HG03571 (cell line): ENCODE data around the gene TSPAN18.

Experiments used
- ATAC-seq: cut with Tn5 transposase; IDR thresholded peaks from one replicate; pipeline ENCODE4 v1.9.1; 2021; ENCODE audit not compliant: unreplicated experiment

The TSPAN18 gene

GRCh38 chr11:44817207-44817949 is 90.6 kb downstream of the TSPAN18 start:
- ATAC-seq: no peak

GRCh38 chr11:44818110-44818509 is 91.3 kb downstream of the TSPAN18 start:
- ATAC-seq: no peak

- ATAC-seq: no peak
These were observed 92.6 kb downstream of the TSPAN18 start for GRCh38 chr11:44819346-44819745.

GRCh38 chr11:44822369-44822768 is 95.6 kb downstream of the TSPAN18 start:
- ATAC-seq: no peak

- ATAC-seq: no peak
These were observed 96.2 kb downstream of the TSPAN18 start for GRCh38 chr11:44823006-44823405.

GRCh38 chr11:44823868-44824267 is 97.1 kb downstream of the TSPAN18 start:
- ATAC-seq: no peak

- no peak for ATAC-seq
These were observed 97.5 kb downstream of the TSPAN18 start for GRCh38 chr11:44824300-44824704.

GRCh38 chr11:44825058-44825785 is 98.5 kb downstream of the TSPAN18 start:
- no peak for ATAC-seq

- no peak for ATAC-seq
These were observed 100.3 kb downstream of the TSPAN18 start for GRCh38 chr11:44826922-44827643.

- no peak for ATAC-seq
These were observed 101.5 kb downstream of the TSPAN18 start for GRCh38 chr11:44828296-44828695.

- no peak for ATAC-seq
These were observed 103.1 kb downstream of the TSPAN18 start for GRCh38 chr11:44829838-44830237.

GRCh38 chr11:44831605-44832394 is 105.0 kb downstream of the TSPAN18 start:
- no peak for ATAC-seq

- no peak for ATAC-seq
These were observed 105.7 kb downstream of the TSPAN18 start for GRCh38 chr11:44832452-44832851.

- no peak for ATAC-seq
These were observed 106.6 kb downstream of the TSPAN18 start for GRCh38 chr11:44833221-44833876.

GRCh38 chr11:44833877-44834452 is 107.2 kb downstream of the TSPAN18 start:
- no peak for ATAC-seq

GRCh38 chr11:44834846-44835245 is 108.1 kb downstream of the TSPAN18 start:
- no peak for ATAC-seq

- ATAC-seq: no peak
These were observed 108.5 kb downstream of the TSPAN18 start for GRCh38 chr11:44835296-44835695.

GRCh38 chr11:44835938-44836337 is 109.2 kb downstream of the TSPAN18 start:
- no peak for ATAC-seq

- ATAC-seq: no peak
These were observed 110.9 kb downstream of the TSPAN18 start for GRCh38 chr11:44837661-44838060.

GRCh38 chr11:44839458-44840084 is 112.8 kb downstream of the TSPAN18 start:
- ATAC-seq: no peak
